ENCODE measurements around the gene FERMT3. TPM values are rescaled to one million over a fixed set of nuclear protein-coding genes. Genes with fewer than 3 reads are reported as not detected.
A peak's percentile ranks its signal among the peaks of the same experiment; 100 is the strongest.

Gene FERMT3
- polyA plus RNA-seq, 1 of the 3 experiments (the other 2 are of a cell fraction): 1.4 TPM

- TF ChIP-seq REST (IDR thresholded peaks at IDR 0.05; ENCODE audit: low read depth, low read length) (no peak), ZBTB33 (IDR thresholded peaks at IDR 0.05; ENCODE audit: borderline replicate concordance, low read depth) (peak; percentile 41; the same call in 1 of the 2 replicates), JUND (IDR thresholded peaks at IDR 0.05) (peak; percentile 47; the same call in 1 of the 2 replicates), POLR2AphosphoS5 (IDR thresholded peaks at IDR 0.05; ENCODE audit: low read depth, low read length) (no peak), SMC3 (IDR thresholded peaks at IDR 0.05; ENCODE audit: low read depth, low read length) (no peak), MEF2A (IDR thresholded peaks at IDR 0.05; ENCODE audit: borderline replicate concordance, low read depth) (no peak), SIN3A (IDR thresholded peaks at IDR 0.05; ENCODE audit: borderline replicate concordance, low read depth, low read length) (no peak; the same call in 1 of the 2 replicates), CTCF (IDR thresholded peaks at IDR 0.05) (0 out of 2 replicates have a peak, but pooled peaks have one; percentile 14), PBX3 (IDR thresholded peaks at IDR 0.05) (peak; percentile 46; the same call in 1 of the 2 replicates), RAD21 (IDR thresholded peaks at IDR 0.05; ENCODE audit: low read length) (peak; percentile 44), RCOR1 (IDR thresholded peaks at IDR 0.05; ENCODE audit: low read length) (no peak), USF2 (IDR thresholded peaks at IDR 0.05; ENCODE audit: borderline replicate concordance, low read depth, low read length) (no peak; the same call in 1 of the 2 replicates), TEAD4 (IDR thresholded peaks at IDR 0.05; ENCODE audit: borderline replicate concordance, insufficient read depth) (0 out of 2 replicates have a peak, but pooled peaks have one; percentile 19), RFX5 (IDR thresholded peaks at IDR 0.05; ENCODE audit: low read length) (no peak), EZH2phosphoT487 (IDR thresholded peaks at IDR 0.05; ENCODE audit: borderline replicate concordance, low read depth) (no peak), ELF1 (IDR thresholded peaks at IDR 0.05) (peak; percentile 100), IRF3 (IDR thresholded peaks at IDR 0.05; ENCODE audit: low read depth, low read length) (no peak), FOXJ3 (CRISPR knock-in tag; IDR thresholded peaks at IDR 0.05) (no peak), TCF12 (IDR thresholded peaks at IDR 0.05) (peak; percentile 54)
Observed at GRCh38 chr11:64269540-64270220, 63.2 kb downstream of the FERMT3 start (continued).

Measured in SK-N-SH (cell line).